ENCODE data around the gene MRTFA.
A peak's percentile ranks its signal among the peaks of the same experiment; 100 is the strongest.
"Not testable (repeated sequence)": the region's sequence is repeated elsewhere in the genome, so short reads cannot be mapped to it uniquely, and the experiment has no call there.

MRTFA gene

GRCh38 chr22:40388231-40388630 lies 248.3 kb downstream of the MRTFA start:
- no peak overlapping the region for H3K4me3 ChIP-seq
- H3K4me1 ChIP-seq: peaks cover 56% of the 10 kb centered on the region
- no peak overlapping the region for H3K9ac ChIP-seq
- no peak for TF ChIP-seq Cebpa-rat (IDR thresholded peaks at IDR 0.05)
- no peak overlapping the region for H3K4me2 ChIP-seq
- peaks cover 76% of the 10 kb centered on the region; the same call in 1 of the 2 replicates for H4K20me1 ChIP-seq
- peaks cover 23% of the 10 kb centered on the region for H3K36me3 ChIP-seq
- H3K9me3 ChIP-seq: no peaks in the 10 kb centered on the region
- no peaks in the 10 kb centered on the region for H3K27me3 ChIP-seq
- no peak overlapping the region for H3K27ac ChIP-seq

- Histone ChIP-seq H3K27me3 (no peaks in the 10 kb centered on the region), H3K4me2 (no peak overlapping the region), H3K9me3 (no peaks in the 10 kb centered on the region), H3K9ac (no peak overlapping the region), H3K36me3 (peaks cover 20% of the 10 kb centered on the region), H3K4me3 (no peak overlapping the region), H3K4me1 (peaks cover 54% of the 10 kb centered on the region), H4K20me1 (peaks cover 76% of the 10 kb centered on the region; the same call in 1 of the 2 replicates), H3K27ac (no peak overlapping the region)
- TF ChIP-seq Cebpa-rat (IDR thresholded peaks at IDR 0.05): no peak
These were observed 248.8 kb downstream of the MRTFA start for GRCh38 chr22:40387746-40388145.

- Histone ChIP-seq H3K9ac (peak overlapping the region; percentile 42; the same call in 1 of the 2 replicates), H3K4me3 (peak overlapping the region; percentile 20; the same call in 1 of the 2 replicates), H3K36me3 (peaks cover 37% of the 10 kb centered on the region), H3K9me3 (no peaks in the 10 kb centered on the region), H3K4me2 (peak overlapping the region; percentile 83), H3K27ac (peak overlapping the region; percentile 66), H3K27me3 (no peaks in the 10 kb centered on the region), H3K4me1 (peaks cover 38% of the 10 kb centered on the region), H4K20me1 (peaks cover 66% of the 10 kb centered on the region; the same call in 1 of the 2 replicates)
- no peak for TF ChIP-seq Cebpa-rat (IDR thresholded peaks at IDR 0.05)
These were observed 251.3 kb downstream of the MRTFA start for GRCh38 chr22:40385036-40385782.

- TF ChIP-seq Cebpa-rat (IDR thresholded peaks at IDR 0.05): no peak
- no peaks in the 10 kb centered on the region for H3K9me3 ChIP-seq
- no peaks in the 10 kb centered on the region for H3K27me3 ChIP-seq
- peaks cover 59% of the 10 kb centered on the region; the same call in 1 of the 2 replicates for H4K20me1 ChIP-seq
- peaks cover 38% of the 10 kb centered on the region for H3K36me3 ChIP-seq
- H3K4me2 ChIP-seq: no peak overlapping the region; the same call in 1 of the 2 replicates
- peaks cover 45% of the 10 kb centered on the region for H3K4me1 ChIP-seq
- no peak overlapping the region for H3K9ac ChIP-seq
- H3K4me3 ChIP-seq: no peak overlapping the region
- no peak overlapping the region for H3K27ac ChIP-seq
These were observed 252.6 kb downstream of the MRTFA start for GRCh38 chr22:40383905-40384304.

- no peak for TF ChIP-seq Cebpa-rat (IDR thresholded peaks at IDR 0.05)
- H3K9me3 ChIP-seq: no peaks in the 10 kb centered on the region
- H3K4me1 ChIP-seq: peaks cover 65% of the 10 kb centered on the region
- H3K27me3 ChIP-seq: no peaks in the 10 kb centered on the region
- no peak overlapping the region for H3K27ac ChIP-seq
- peaks cover 46% of the 10 kb centered on the region; the same call in 1 of the 2 replicates for H4K20me1 ChIP-seq
- H3K4me3 ChIP-seq: no peak overlapping the region
- no peak overlapping the region for H3K4me2 ChIP-seq
- no peak overlapping the region for H3K9ac ChIP-seq
- H3K36me3 ChIP-seq: peaks cover 24% of the 10 kb centered on the region; the same call in 1 of the 2 replicates
These were observed 255.1 kb downstream of the MRTFA start for GRCh38 chr22:40381461-40381860.

- H3K9ac ChIP-seq, H3K4me3 ChIP-seq, H3K9me3 ChIP-seq, H3K27me3 ChIP-seq: not testable (repeated sequence)
- Histone ChIP-seq H3K36me3 (peaks cover 37% of the 10 kb centered on the region; the same call in 1 of the 2 replicates), H4K20me1 (peaks cover 34% of the 10 kb centered on the region; the same call in 1 of the 2 replicates), H3K4me2 (peak overlapping the region; percentile 84), H3K27ac (0 out of 2 replicates have a peak overlapping the region, but pooled peaks have one; percentile 29), H3K4me1 (peaks cover 63% of the 10 kb centered on the region)
These were observed 258.1 kb downstream of the MRTFA start for GRCh38 chr22:40378448-40378847.

GRCh38 chr22:40377931-40378330 lies 258.6 kb downstream of the MRTFA start:
- Histone ChIP-seq H3K27me3 (no peaks in the 10 kb centered on the region), H3K4me2 (peak overlapping the region; percentile 84), H3K9ac (no peak overlapping the region), H3K27ac (peak overlapping the region; percentile 29; the same call in 1 of the 2 replicates), H4K20me1 (peaks cover 31% of the 10 kb centered on the region; the same call in 1 of the 2 replicates), H3K4me1 (peaks cover 60% of the 10 kb centered on the region), H3K4me3 (no peak overlapping the region), H3K36me3 (peaks cover 42% of the 10 kb centered on the region; the same call in 1 of the 2 replicates), H3K9me3 (no peaks in the 10 kb centered on the region)
- no peak for TF ChIP-seq Cebpa-rat (IDR thresholded peaks at IDR 0.05)

- Histone ChIP-seq H3K9ac (peak overlapping the region; percentile 61; the same call in 1 of the 2 replicates), H3K27ac (peak overlapping the region; percentile 76), H4K20me1 (peaks cover 33% of the 10 kb centered on the region; the same call in 1 of the 2 replicates), H3K9me3 (no peaks in the 10 kb centered on the region), H3K4me1 (peaks cover 78% of the 10 kb centered on the region), H3K27me3 (no peaks in the 10 kb centered on the region), H3K4me2 (peak overlapping the region; percentile 84), H3K4me3 (no peak overlapping the region), H3K36me3 (peaks cover 31% of the 10 kb centered on the region; the same call in 1 of the 2 replicates)
- no peak for TF ChIP-seq Cebpa-rat (IDR thresholded peaks at IDR 0.05)
These were observed 260.4 kb downstream of the MRTFA start for GRCh38 chr22:40376149-40376548.

GRCh38 chr22:40374567-40374966 lies 262.0 kb downstream of the MRTFA start:
- Histone ChIP-seq H3K9me3 (no peaks in the 10 kb centered on the region), H3K27ac (no peak overlapping the region), H3K27me3 (no peaks in the 10 kb centered on the region), H3K4me1 (peaks cover 84% of the 10 kb centered on the region), H3K4me2 (peak overlapping the region; percentile 84), H3K9ac (no peak overlapping the region), H3K36me3 (peaks cover 20% of the 10 kb centered on the region; the same call in 1 of the 2 replicates), H3K4me3 (no peak overlapping the region), H4K20me1 (peaks cover 24% of the 10 kb centered on the region; the same call in 1 of the 2 replicates)
- TF ChIP-seq Cebpa-rat (IDR thresholded peaks at IDR 0.05): no peak

- Histone ChIP-seq H3K36me3 (peaks cover 62% of the 10 kb centered on the region), H3K4me3 (no peak overlapping the region), H4K20me1 (0 out of 2 replicates have a peak, but pooled peaks cover 15% of the 10 kb centered on the region), H3K9me3 (no peaks in the 10 kb centered on the region), H3K4me1 (peaks cover 40% of the 10 kb centered on the region), H3K4me2 (peak overlapping the region; percentile 10; the same call in 1 of the 2 replicates), H3K9ac (no peak overlapping the region), H3K27me3 (no peaks in the 10 kb centered on the region), H3K27ac (no peak overlapping the region)
- no peak for TF ChIP-seq Cebpa-rat (IDR thresholded peaks at IDR 0.05)
These were observed 267.7 kb downstream of the MRTFA start for GRCh38 chr22:40368836-40369235.
